HL-60/S4 (cell line): ENCODE results near the gene SPIC.

Experiments
- in situ Hi-C: fragments of 300-500 bp; cut with MboI; formaldehyde crosslinking; loops from 2 replicates; pipeline ENCODE4 v1.14.3; 2022; ENCODE audit warnings: low sequenced_read_pairs

SPIC gene

DNA sequence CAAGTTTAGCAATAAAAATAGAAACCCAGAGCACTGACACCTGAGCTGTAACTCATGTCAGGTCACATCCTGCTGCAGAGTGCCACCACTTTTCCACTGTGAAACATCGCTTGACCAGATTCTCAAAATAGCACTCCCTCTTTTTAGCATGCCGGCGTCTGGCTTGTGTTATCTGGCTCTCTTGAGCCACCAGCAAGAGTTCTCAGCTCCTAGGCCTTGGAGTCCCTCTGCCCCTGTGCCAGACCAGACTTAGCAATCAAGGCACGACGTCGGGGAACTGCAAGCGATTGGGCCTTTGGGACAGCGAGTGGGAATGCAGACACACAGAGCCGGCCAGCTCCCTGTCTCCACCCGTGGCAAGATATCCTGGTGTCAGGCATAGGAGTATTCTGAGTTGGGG, 52.5 kb downstream of the SPIC start:
- in situ Hi-C loops = no loop called here

DNA sequence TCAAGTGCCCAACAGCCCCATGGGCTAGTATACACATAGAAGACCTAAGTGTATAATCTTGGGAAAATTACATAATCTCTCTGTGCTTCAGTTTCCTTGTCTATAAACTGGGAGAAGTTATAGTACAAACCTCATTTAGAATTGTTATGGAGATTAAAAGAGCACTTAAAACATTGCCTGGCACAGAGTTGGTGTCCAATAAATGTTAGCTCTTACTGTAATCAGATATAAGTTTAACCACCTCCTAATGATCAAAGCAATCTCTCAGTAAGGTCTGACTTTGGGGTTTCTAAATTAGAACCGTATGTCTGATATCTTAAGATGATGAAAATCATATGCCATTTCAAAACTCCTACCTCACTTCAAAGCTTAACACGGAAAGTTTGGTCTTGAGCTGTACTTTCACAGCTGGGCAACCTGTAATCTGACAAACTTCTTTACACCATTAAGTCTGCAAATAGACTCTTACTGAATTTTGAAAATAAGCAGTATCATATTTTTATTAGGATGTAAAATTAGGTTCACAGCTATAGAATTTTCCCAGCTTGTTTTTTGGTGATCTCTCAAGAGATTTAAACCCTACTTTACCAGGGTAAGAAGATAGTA, 61.0 kb downstream of the SPIC start:
- in situ Hi-C loops = no loop called here
